ENCODE measurements around the gene NCAM1.

Gene NCAM1

DNA sequence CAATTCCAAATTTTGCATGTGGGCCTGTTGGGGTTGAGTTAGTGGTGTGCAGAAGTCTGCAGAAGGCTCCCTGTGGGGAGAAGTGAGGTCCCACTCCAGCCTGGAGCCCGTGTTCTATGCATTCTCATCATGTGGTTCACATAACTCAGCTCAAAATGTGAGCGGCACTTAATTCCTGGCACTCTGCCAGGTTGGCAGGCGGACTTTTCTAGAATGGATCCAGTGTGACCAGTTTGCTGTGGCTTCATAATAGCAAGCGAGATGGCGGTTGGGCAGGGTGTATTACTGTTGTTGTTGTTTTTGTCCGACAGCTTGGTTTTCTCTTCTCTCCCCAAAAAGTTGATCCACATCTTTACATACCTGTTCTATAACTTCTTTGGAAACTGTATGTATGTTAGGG lies 206.4 kb downstream of the NCAM1 start:
- DNase-seq (ENCODE audit: low read depth) = peak; percentile 28
- TF ChIP-seq, protein P1, sequence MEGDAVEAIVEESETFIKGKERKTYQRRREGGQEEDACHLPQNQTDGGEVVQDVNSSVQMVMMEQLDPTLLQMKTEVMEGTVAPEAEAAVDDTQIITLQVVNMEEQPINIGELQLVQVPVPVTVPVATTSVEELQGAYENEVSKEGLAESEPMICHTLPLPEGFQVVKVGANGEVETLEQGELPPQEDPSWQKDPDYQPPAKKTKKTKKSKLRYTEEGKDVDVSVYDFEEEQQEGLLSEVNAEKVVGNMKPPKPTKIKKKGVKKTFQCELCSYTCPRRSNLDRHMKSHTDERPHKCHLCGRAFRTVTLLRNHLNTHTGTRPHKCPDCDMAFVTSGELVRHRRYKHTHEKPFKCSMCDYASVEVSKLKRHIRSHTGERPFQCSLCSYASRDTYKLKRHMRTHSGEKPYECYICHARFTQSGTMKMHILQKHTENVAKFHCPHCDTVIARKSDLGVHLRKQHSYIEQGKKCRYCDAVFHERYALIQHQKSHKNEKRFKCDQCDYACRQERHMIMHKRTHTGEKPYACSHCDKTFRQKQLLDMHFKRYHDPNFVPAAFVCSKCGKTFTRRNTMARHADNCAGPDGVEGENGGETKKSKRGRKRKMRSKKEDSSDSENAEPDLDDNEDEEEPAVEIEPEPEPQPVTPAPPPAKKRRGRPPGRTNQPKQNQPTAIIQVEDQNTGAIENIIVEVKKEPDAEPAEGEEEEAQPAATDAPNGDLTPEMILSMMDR (IDR thresholded peaks at IDR 0.05; ENCODE audit: insufficient read depth, low read depth, low read length, missing control alignments) = no peak
- H3K4me3 ChIP-seq (ENCODE audit: low read length) = no peak overlapping the region

DNA sequence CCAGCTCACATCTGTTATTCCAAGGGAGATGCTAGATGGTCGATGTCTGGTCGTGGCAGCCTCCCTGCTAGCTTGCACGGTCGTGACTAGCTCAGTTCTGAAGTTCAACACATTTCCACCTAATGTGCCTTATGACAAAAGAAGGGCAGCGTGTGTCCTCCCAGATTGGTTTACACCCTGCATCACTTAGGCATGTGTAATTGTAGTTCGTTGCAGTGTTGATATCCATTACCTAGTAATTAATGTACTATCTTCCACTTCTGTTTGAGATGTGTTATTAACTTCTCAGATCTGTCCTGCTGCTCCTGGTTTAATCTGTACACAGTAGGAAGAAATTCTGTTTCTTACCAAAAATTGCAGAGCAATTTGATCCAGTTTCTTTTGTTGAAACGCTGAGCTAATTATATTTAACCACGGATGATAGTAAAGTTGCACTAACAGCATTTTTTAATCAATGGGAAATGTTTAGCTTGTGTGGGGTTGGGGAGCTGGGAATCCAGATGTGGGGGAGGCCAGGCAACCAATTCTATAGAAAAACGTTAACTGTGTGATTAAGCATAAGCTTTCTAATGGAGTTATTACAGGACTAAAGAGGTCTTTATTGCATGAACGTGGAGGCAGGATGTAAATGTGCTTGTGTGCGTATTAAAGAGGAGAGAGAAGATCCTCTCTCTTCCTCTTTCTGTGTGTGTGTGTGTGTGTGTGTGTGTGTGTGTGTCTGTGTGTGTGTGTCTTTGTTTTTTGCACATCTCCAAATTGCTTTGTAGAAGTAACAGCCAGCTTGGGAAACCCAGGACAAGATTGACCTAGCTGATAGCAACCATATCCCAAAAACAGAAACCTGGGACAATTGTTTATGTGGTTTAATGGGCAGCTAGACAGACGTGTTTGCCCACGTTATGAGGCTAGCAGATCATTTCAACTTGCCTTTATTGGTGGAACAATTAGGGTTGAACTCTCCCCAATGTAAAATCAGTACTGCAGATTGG lies 207.4 kb downstream of the NCAM1 start:
- TF ChIP-seq, protein P1 (IDR thresholded peaks at IDR 0.05; ENCODE audit: insufficient read depth, low read depth, low read length, missing control alignments) = no peak
- H3K4me3 ChIP-seq (ENCODE audit: low read length) = no peak overlapping the region
- no peak for DNase-seq (ENCODE audit: low read depth)

DNA sequence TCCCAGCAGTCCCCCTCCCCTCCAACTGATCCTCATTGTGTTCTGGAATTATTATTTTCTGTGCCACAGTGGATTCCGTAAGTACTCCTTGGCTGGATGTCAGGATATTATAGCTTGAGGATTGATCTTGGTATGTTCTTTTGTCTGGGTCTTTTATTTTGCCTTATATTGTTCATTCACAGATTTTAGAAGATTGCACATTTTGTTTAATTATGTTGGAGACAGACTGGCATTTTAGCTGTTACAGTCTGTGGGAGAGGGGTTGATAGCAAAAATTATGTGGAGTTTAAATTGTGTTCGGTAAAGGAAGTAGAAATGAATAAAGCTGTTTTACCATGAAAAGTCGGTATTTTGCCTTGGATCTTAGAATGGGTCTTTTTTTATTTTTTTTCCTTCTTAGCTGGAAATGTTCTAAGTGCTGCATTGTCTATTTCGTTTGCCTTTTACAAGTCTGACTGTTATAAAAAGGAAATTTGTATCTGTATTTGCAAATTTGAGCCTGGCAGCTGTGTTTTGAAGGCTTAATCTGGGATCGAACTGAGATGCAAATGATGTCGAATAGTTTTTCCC lies 211.2 kb downstream of the NCAM1 start:
- DNase-seq (ENCODE audit: low read depth) = no peak
- H3K4me3 ChIP-seq (ENCODE audit: low read length) = no peak overlapping the region

DNA sequence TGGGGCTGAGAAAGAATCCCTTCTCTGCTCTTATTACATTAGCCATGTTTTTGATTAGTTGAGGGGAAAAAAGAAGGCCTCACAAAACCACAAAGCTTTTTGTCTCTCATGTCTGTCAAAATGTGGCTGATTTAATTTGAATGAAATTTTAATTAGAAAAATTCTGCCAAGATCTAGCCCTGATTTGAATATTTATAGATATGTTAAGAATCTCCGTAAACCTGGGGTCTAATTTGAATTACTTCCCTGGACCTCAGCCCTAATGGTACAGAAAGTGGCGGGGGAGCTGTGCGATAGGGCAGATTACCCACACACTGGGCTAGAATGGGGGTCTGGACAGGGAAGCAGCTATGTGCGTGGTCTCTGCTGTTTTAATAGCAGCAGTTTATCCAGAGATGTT lies 211.9 kb downstream of the NCAM1 start:
- DNase-seq (ENCODE audit: low read depth) = no peak
- H3K4me3 ChIP-seq (ENCODE audit: low read length) = no peak overlapping the region
- TF ChIP-seq, protein P1 (IDR thresholded peaks at IDR 0.05; ENCODE audit: insufficient read depth, low read depth, low read length, missing control alignments) = no peak

More for the DNA sequence above, 211.2 kb downstream of the NCAM1 start:
- TF ChIP-seq, protein P1 (IDR thresholded peaks at IDR 0.05; ENCODE audit: insufficient read depth, low read depth, low read length, missing control alignments) = no peak

DNA sequence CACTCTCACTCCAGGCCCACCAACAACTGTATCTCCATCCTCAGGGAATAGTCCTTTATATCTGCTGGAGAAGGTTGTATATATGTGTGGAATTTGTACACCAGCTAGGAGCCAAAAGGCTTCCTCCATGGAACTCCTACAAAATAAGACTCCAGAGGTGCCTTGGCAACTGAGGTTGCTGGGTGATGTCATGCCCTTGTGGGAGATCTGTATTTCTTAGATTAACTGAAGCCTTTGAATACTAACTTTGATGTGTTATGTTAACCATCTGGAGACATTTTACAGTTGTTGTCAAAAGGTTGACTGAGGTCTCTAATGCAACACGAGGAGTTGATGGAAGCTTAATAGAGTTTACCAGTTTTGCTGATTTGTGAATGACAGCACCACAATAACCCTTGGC lies 213.7 kb downstream of the NCAM1 start:
- TF ChIP-seq, protein P1 (IDR thresholded peaks at IDR 0.05; ENCODE audit: insufficient read depth, low read depth, low read length, missing control alignments) = no peak
- H3K4me3 ChIP-seq (ENCODE audit: low read length) = no peak overlapping the region
- DNase-seq (ENCODE audit: low read depth) = no peak

DNA sequence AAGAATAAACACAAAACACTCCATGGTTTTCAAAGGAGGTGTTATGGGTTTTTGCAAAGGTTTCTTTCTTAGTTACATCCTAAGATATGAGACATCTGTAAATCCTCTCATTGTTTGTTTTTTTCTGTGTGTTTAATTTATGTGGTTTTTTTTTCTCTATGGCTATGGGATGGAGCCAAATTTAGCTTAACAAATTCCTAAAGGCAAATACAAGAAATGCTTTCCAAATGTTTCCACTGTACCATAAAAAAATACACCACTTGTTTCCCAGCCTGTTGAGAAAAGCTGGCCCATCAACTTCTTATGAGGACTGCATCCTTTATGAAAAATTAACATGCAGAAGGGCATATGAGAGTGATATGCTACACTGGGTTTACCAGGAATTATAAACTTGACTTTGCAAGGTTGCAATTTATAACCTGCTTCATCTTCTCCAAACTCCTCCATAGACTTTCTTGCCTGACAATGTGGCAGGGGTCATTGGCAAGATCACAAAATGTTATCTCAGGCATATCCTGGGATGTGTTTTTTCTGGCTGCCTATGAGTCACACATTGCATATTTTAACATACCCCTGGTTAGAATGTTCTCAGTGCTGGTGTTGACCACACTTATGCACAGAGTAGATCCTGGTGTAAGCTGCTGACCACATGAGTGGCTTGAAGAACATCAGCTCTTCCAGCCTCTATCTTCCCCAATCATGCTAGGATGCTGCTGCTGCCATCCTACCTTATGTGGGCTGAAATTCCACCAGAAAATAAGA lies 215.6 kb downstream of the NCAM1 start:
- DNase-seq (ENCODE audit: low read depth) = no peak
- TF ChIP-seq, protein P1 (IDR thresholded peaks at IDR 0.05; ENCODE audit: insufficient read depth, low read depth, low read length, missing control alignments) = no peak
- no peak overlapping the region for H3K4me3 ChIP-seq (ENCODE audit: low read length)
